ENCODE results near the gene PUM2. TPM values are rescaled to one million over a fixed set of nuclear protein-coding genes. Genes with fewer than 3 reads are reported as not detected.
A peak's percentile ranks its signal among the peaks of the same experiment; 100 is the strongest.

PUM2 gene
- total RNA-seq, 1 experiment from 2014 or later: 117 TPM

GRCh38 chr2:20317690-20318089 lies 33.0 kb downstream of the PUM2 start:
- TF ChIP-seq, protein P1, sequence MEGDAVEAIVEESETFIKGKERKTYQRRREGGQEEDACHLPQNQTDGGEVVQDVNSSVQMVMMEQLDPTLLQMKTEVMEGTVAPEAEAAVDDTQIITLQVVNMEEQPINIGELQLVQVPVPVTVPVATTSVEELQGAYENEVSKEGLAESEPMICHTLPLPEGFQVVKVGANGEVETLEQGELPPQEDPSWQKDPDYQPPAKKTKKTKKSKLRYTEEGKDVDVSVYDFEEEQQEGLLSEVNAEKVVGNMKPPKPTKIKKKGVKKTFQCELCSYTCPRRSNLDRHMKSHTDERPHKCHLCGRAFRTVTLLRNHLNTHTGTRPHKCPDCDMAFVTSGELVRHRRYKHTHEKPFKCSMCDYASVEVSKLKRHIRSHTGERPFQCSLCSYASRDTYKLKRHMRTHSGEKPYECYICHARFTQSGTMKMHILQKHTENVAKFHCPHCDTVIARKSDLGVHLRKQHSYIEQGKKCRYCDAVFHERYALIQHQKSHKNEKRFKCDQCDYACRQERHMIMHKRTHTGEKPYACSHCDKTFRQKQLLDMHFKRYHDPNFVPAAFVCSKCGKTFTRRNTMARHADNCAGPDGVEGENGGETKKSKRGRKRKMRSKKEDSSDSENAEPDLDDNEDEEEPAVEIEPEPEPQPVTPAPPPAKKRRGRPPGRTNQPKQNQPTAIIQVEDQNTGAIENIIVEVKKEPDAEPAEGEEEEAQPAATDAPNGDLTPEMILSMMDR (IDR thresholded peaks at IDR 0.05; ENCODE audit: insufficient read depth in 1 of 2, low read depth in 1 of 2, low read length in 1 of 2, severe bottlenecking in 1 of 2, unreplicated experiment in 1 of 2): no peak
- Histone ChIP-seq H3K27me3 (replicated peaks; ENCODE audit: control insufficient read depth, insufficient read depth, low read length) (no peaks in the 10 kb centered on the region), H3K9me3 (no peaks in the 10 kb centered on the region), H3K4me3 (ENCODE audit: low read depth, low read length) (no peak overlapping the region), H3K36me3 (ENCODE audit: control insufficient read depth, insufficient read depth, low read length) (peaks cover 7% of the 10 kb centered on the region), H3K4me1 (no peaks in the 10 kb centered on the region)
- DNase-seq: no peak
- POLR2A ChIA-PET: no interaction called here
- Mint-ChIP-seq H3K27me3 (ENCODE audit: insufficient read depth, unreplicated experiment) (no peaks in the 10 kb centered on the region), H3K4me3 (ENCODE audit: unreplicated experiment) (no peak overlapping the region), H3K4me1 (ENCODE audit: low read depth, unreplicated experiment) (peaks cover 7% of the 10 kb centered on the region), H3K36me3 (ENCODE audit: insufficient read depth, unreplicated experiment) (peaks cover 78% of the 10 kb centered on the region), H3K9me3 (ENCODE audit: unreplicated experiment) (no peaks in the 10 kb centered on the region), H3K27ac (ENCODE audit: unreplicated experiment) (no peak overlapping the region)
- intact Hi-C loops (cut with micrococcal nuclease; ENCODE audit: unreplicated experiment): no loop called here
- CTCF ChIA-PET: no interaction called here
- BruUV-seq (replicated peaks): TSS peak; percentile 5

DNA sequence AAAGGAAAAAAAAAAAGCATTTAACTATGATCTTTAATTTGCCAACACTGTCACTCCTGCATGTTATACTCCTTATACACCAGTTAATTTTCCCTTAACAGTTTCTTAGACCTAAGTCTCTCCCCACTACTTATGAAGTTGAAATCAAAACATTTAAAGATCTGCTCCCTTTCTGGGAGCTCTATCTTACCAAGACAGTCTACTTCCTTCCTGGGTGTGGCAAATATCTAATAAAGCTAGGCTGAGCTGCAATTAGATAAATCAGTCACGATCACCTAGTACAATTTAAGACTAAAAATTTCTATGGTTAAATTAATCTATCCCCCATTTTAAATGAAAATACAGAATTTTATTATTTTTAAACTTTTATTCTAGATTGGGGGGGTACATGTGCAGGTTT lies 33.4 kb downstream of the PUM2 start:
- DNase-seq: no peak
- peaks cover 7% of the 10 kb centered on the region for H3K4me1 Mint-ChIP-seq (ENCODE audit: low read depth, unreplicated experiment)
- peaks cover 77% of the 10 kb centered on the region for H3K36me3 Mint-ChIP-seq (ENCODE audit: insufficient read depth, unreplicated experiment)
- Histone ChIP-seq H3K4me1 (no peaks in the 10 kb centered on the region), H3K9me3 (no peaks in the 10 kb centered on the region), H3K27me3 (replicated peaks; ENCODE audit: control insufficient read depth, insufficient read depth, low read length) (no peaks in the 10 kb centered on the region), H3K36me3 (ENCODE audit: control insufficient read depth, insufficient read depth, low read length) (peaks cover 4% of the 10 kb centered on the region), H3K4me3 (ENCODE audit: low read depth, low read length) (no peak overlapping the region)
- ChIA-PET POLR2A (no interaction called here), CTCF (interaction anchor here (0.6 kb wide), 1 partner anchor 26 kb away, joined by 4 read pairs; no protein-coding TSS in a partner anchor)
- H3K9me3 Mint-ChIP-seq (ENCODE audit: unreplicated experiment): no peaks in the 10 kb centered on the region
- no peaks in the 10 kb centered on the region for H3K27me3 Mint-ChIP-seq (ENCODE audit: insufficient read depth, unreplicated experiment)
- TF ChIP-seq, protein P1 (IDR thresholded peaks at IDR 0.05; ENCODE audit: insufficient read depth in 1 of 2, low read depth in 1 of 2, low read length in 1 of 2, severe bottlenecking in 1 of 2, unreplicated experiment in 1 of 2): no peak
- BruUV-seq (replicated peaks): no TSS peak
- intact Hi-C loops (cut with micrococcal nuclease; ENCODE audit: unreplicated experiment): no loop called here
- no peak overlapping the region for H3K27ac Mint-ChIP-seq (ENCODE audit: unreplicated experiment)
- no peak overlapping the region for H3K4me3 Mint-ChIP-seq (ENCODE audit: unreplicated experiment)

DNA sequence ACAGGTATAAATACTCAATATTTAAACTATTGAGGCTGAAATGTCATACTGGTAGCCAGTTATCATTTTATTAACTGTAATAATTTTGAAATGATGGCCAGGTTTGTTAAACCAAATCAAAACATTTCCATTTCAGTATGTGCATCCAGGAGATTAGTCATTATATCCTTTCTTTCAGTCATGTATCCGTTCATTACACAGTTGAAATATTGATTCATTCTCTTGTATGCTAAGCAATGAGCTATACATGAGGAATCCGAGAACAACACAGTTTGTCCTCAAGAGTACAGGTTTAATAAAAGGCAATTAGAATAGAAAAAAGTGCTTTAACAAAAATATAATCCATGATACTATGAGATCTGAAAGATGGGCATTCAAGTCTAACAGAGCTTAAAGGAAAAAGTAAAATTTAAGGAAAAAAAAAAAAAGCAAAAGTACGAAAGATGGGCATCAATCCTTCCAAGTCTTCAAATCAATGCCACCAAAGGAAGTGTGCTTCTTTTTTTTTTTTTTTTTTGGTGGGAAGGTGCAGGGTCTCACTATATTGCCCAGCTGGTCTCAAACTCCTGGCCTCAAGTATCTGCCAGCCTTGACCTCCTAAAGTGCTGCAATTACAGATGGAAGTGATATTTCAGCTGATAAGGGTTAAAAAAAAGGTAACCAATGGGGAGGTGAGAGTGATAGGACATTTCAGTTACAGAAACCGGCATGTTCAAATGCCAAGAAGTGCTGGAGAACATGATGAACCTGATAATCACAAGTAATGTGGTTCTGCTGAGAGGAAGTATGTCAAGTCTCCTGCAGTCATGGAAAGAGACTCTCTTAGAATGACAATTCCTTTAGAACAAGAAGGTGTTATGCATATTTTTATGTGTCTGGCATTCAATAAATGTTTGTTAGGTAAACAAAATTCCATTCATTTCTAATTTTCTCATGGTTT lies 35.8 kb downstream of the PUM2 start:
- peaks cover 69% of the 10 kb centered on the region for H3K36me3 Mint-ChIP-seq (ENCODE audit: insufficient read depth, unreplicated experiment)
- intact Hi-C loops (cut with micrococcal nuclease; ENCODE audit: unreplicated experiment): no loop called here
- H3K27me3 Mint-ChIP-seq (ENCODE audit: insufficient read depth, unreplicated experiment): no peaks in the 10 kb centered on the region
- H3K9me3 ChIP-seq: no peaks in the 10 kb centered on the region
- no peaks in the 10 kb centered on the region for H3K4me1 Mint-ChIP-seq (ENCODE audit: low read depth, unreplicated experiment)
- no peaks in the 10 kb centered on the region for H3K27me3 ChIP-seq (replicated peaks; ENCODE audit: control insufficient read depth, insufficient read depth, low read length)
- ChIA-PET POLR2A (no interaction called here), CTCF (interaction anchor here (0.7 to 1.5 kb wide), 2 partner anchors 11 to 176 kb away, joined by 3 to 5 read pairs; no protein-coding TSS in a partner anchor)
- BruUV-seq (replicated peaks): no TSS peak
- H3K4me3 Mint-ChIP-seq (ENCODE audit: unreplicated experiment): no peak overlapping the region
- no peak overlapping the region for H3K4me3 ChIP-seq (ENCODE audit: low read depth, low read length)
- no peak for DNase-seq
- H3K9me3 Mint-ChIP-seq (ENCODE audit: unreplicated experiment): no peaks in the 10 kb centered on the region
- no peaks in the 10 kb centered on the region for H3K4me1 ChIP-seq
- no peak overlapping the region for H3K27ac Mint-ChIP-seq (ENCODE audit: unreplicated experiment)
- peaks cover 2% of the 10 kb centered on the region for H3K36me3 ChIP-seq (ENCODE audit: control insufficient read depth, insufficient read depth, low read length)
- TF ChIP-seq, protein P1 (IDR thresholded peaks at IDR 0.05; ENCODE audit: insufficient read depth in 1 of 2, low read depth in 1 of 2, low read length in 1 of 2, severe bottlenecking in 1 of 2, unreplicated experiment in 1 of 2): no peak

Data from Caco-2 (cell line).